IgD-negative memory B cell (primary cell): ENCODE measurements around the gene MSRB1. TPM values are rescaled to one million over a fixed set of nuclear protein-coding genes. Genes with fewer than 3 reads are reported as not detected.
"Not testable (repeated sequence)": the region's sequence is repeated elsewhere in the genome, so short reads cannot be mapped to it uniquely, and the experiment has no call there.

ENCODE experiments used
- H3K27ac Mint-ChIP-seq, 3 donors: one replicate each; pipeline ENCODE4 v1.8.0; 2020 to 2022; ENCODE audit warnings: mild to moderate bottlenecking in 3 of 3, mixed read lengths in 3 of 3, moderate library complexity in 1 of 3
- H3K27me3 Mint-ChIP-seq: one replicate; pipeline ENCODE4 v1.8.0; 2021; ENCODE audit warnings: mixed read lengths
- H3K36me3 Mint-ChIP-seq: one replicate; pipeline ENCODE4 v1.8.0; 2020; ENCODE audit warnings: mild to moderate bottlenecking, mixed read lengths
- H3K4me1 Mint-ChIP-seq, 3 donors: one replicate each; pipeline ENCODE4 v1.8.0; 2020 to 2022; ENCODE audit warnings: mixed read lengths in 3 of 3, mild to moderate bottlenecking in 1 of 3
- H3K4me3 Mint-ChIP-seq, 4 donors: one replicate each; pipeline ENCODE4 v1.8.0; 2020 to 2022; ENCODE audit warnings: mild to moderate bottlenecking in 4 of 4, mixed read lengths in 4 of 4, moderate library complexity in 3 of 4
- H3K9me3 Mint-ChIP-seq, 3 donors: one replicate each; pipeline ENCODE4 v1.8.0; 2020 to 2021; ENCODE audit warnings: mixed read lengths in 3 of 3, mild to moderate bottlenecking in 1 of 3
- polyA plus RNA-seq: library from polyadenylated mRNA; unstranded; fragments of 300-500 nt; fragmentation: Illumina TruSeq; gene quantifications from one replicate; pipeline ENCODE4 v1.2.3, GENCODE V29; 2021

The MSRB1 gene
- polyA plus RNA-seq, 1 donor from 2014 or later: 17.2 TPM

DNA sequence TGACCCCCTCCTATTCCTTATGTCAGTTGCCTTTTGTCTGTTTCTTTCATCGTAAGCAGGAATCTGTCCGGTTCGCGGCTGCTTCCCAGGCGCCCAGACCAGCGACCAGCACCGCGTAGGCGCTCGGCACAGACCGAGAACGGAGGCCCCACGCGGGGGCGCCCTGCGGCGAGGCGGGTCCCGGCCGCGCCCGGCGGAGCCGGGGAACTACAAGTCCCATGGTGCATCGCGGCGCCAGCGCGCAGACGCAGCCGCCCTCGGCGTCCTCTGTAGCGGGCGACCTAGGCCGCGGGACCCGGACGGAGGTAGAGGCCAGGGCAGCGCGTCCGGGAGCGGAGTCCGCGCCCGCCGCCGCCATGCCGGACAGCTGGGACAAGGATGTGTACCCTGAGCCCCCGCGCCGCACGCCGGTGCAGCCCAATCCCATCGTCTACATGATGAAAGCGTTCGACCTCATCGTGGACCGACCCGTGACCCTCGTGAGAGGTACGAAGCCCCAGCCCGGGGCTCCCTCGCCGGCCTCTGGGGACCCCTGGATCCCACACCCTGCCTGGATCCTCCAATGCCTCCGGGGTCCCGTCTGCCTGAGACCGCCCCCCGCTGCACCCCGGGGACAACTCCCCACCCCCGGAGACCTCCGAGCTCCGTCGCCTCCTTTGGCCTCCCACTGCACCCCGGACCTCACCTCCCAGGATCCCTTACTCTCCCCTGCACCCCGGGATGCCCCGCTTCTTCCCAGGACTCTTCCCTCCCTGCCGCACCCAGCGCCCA is 16.5 kb upstream of the MSRB1 start, which contains the start of gene NDUFB10:
TSS of gene NDUFB10 (plus strand) at position 270 of the 771 bp plus-strand sequence. CDS start at position 357, 87 bp downstream.
- H3K27me3 Mint-ChIP-seq: peaks cover 4% of the 10 kb centered on the region
- no peaks in the 10 kb centered on the region for H3K9me3 Mint-ChIP-seq
- peaks cover 2% of the 10 kb centered on the region for H3K36me3 Mint-ChIP-seq
- peak within 1 kb of the TSS; percentile 94 to 100 (median 97) for H3K27ac Mint-ChIP-seq
- peak within 1 kb of the TSS; percentile 86 to 100 (median 94) for H3K4me3 Mint-ChIP-seq
- H3K4me1 Mint-ChIP-seq: peaks cover 19 to 29% (median 20%) of the 10 kb centered on the region in 3 donors

DNA sequence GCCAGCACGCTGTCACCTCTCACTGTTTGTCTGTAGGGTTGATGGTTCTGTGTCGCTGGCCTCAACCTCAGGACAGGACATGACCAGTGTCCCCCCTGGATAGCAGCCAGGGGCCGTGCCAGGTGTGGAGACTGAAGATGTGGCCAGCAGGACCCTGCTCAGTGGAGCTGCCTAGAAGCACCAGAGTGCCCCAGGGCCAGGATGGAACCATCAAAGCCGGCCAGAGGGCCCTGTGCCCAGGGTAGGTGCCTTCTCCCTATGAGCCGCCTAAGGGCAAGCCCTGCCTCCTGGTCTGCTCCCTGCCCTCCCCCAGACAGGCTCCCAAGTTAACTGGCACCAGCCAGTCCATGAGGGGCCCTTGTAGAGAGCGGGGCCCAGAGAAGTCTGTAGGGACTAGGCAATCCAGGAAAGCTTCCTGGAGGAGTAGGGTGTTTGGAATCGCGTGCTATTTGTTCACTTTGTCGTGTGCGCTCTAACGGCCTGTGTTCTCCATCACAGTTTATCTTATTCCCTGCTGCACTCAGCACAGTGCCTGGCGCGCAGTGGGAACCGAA is 15.8 kb upstream of the MSRB1 start:
- Mint-ChIP-seq H3K9me3 (no peaks in the 10 kb centered on the region), H3K4me1 (peaks cover 17 to 25% (median 20%) of the 10 kb centered on the region in 3 donors), H3K27me3 (peaks cover 4% of the 10 kb centered on the region), H3K4me3 (peak overlapping the region; percentile 38 to 100 (median 94)), H3K36me3 (peaks cover 2% of the 10 kb centered on the region), H3K27ac (peak overlapping the region; percentile 80 to 100 (median 85))

DNA sequence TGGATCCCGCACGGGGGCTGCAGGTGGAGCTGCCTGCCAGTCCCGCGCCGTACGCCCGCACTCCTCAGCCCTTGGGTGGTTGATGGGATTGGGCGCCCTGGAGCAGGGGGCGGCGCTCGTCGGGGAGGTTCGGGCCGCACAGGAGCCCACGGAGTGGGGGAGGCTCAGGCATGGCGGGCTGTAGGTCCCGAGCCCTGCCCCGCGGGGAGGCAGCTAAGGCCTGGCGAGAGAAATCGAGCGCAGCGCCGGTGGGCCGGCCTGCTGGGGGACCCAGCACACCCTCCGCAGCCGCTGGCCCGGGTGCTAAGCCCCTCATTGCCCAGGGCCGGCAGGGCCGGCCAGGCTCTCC is 15.1 kb upstream of the MSRB1 start:
- not testable (repeated sequence) for H3K9me3 Mint-ChIP-seq, H3K36me3 Mint-ChIP-seq, H3K27me3 Mint-ChIP-seq, H3K4me3 Mint-ChIP-seq
- H3K4me1 Mint-ChIP-seq: peaks cover 13 to 18% (median 15%) of the 10 kb centered on the region in 3 donors
- H3K27ac Mint-ChIP-seq: peak overlapping the region in 1 of 3 donors; percentile 65

DNA sequence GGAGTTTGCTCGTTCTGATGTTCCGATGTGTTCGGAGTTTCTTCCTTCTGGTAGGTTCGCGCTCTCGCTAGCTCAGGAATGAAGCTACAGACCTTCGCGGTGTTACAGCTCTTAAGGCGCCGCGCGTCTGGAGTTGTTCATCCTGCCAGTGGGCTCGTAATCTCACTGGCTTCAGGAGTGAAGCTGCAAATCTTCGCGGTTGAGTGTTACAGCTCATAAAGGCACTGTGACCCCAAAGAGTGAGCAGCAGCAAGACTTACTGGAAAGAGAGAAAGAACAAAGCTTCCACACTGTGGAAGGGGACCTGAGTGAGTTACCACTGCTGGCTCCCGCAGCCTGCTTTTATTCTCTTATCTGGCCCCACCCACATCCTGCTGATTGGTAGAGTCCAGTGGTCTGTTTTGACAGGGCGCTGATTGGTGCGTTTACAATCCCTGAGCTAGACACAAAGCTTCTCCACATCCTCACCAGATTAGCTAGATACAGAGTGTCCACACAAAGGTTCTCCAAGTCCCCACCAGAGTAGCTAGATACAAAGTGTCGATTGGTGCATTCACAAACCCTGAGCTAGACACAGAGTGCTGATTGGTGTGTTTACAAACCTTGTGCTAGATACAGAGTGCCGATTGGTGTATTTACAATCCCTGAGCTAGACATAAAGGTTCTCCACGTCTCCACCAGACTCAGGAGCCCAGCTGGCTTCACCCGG is 14.6 kb upstream of the MSRB1 start:
- not testable (repeated sequence) for H3K36me3 Mint-ChIP-seq, H3K4me3 Mint-ChIP-seq, H3K9me3 Mint-ChIP-seq, H3K27me3 Mint-ChIP-seq
- Mint-ChIP-seq H3K4me1 (peaks cover 13 to 15% (median 14%) of the 10 kb centered on the region in 3 donors), H3K27ac (peak overlapping the region in 1 of 3 donors; percentile 65)

DNA sequence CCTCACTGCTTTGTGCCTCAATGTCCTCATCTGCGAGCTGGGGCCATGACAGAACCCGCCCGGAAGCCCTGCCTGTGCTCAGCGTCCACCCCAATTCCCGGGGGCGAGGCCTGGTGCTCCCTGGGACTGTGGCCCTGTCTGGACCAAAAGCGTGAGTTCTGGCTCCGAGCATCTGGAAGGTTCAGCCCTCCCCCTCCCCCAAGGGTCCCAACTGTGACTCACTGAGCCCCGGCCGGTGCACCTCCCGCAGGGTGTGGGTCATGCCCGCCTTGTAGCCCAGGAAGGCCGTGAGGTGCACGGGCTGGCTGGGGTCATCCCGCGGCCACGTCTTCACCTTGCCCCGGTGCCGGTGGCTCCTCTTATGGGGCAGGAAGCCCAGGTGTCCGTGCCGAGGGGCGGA is 10.7 kb upstream of the MSRB1 start:
- Mint-ChIP-seq H3K27ac (no peak overlapping the region), H3K4me1 (no peaks in the 10 kb centered on the region), H3K36me3 (no peaks in the 10 kb centered on the region), H3K9me3 (no peaks in the 10 kb centered on the region), H3K27me3 (peaks cover 2% of the 10 kb centered on the region), H3K4me3 (no peak overlapping the region)

DNA sequence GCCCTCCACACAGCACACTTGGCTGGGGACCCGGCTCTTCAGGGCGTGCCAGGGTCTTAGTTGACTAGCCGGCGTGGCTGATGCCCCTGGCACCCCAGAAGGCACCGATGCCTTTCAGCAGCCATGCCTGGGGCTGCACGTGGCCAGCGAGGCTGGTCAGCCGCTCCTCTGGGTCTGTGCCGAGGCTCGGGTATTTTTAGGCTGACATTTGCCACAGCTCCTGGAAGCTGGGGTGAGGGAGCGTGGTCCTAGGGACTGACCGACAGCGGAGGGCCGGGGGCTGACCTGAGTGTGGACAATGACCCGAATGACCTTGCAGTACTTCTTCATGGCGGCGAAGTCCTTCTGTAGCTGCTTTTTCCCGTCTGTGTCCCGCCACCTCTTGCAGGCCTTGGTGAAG is 7.6 kb upstream of the MSRB1 start:
- Mint-ChIP-seq H3K9me3 (no peaks in the 10 kb centered on the region), H3K27ac (no peak overlapping the region), H3K4me3 (no peak overlapping the region), H3K4me1 (no peaks in the 10 kb centered on the region), H3K27me3 (peaks cover 2% of the 10 kb centered on the region), H3K36me3 (no peaks in the 10 kb centered on the region)

DNA sequence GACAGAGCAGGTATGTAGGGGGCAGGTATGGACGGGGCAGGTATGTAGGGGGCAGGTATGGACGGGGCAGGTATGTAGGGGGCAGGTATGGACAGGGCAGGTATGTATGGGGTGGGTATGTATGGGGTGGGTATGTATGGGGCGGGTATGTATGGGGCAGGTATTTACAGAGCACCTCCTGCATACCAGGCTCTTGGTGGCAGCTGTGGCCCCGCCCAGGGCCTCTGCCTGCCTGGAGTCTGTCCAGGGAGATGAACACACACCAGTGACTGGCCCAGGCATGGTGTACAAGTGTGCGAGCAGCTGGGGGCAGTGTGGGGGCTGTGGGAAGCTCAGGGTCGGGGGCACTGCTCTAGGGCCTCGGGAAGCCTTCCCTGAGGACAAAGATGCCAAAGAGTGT is 7.0 kb upstream of the MSRB1 start:
- Mint-ChIP-seq H3K9me3 (no peaks in the 10 kb centered on the region), H3K4me1 (no peaks in the 10 kb centered on the region), H3K36me3 (no peaks in the 10 kb centered on the region), H3K27me3 (peaks cover 2% of the 10 kb centered on the region), H3K4me3 (no peak overlapping the region), H3K27ac (no peak overlapping the region)

DNA sequence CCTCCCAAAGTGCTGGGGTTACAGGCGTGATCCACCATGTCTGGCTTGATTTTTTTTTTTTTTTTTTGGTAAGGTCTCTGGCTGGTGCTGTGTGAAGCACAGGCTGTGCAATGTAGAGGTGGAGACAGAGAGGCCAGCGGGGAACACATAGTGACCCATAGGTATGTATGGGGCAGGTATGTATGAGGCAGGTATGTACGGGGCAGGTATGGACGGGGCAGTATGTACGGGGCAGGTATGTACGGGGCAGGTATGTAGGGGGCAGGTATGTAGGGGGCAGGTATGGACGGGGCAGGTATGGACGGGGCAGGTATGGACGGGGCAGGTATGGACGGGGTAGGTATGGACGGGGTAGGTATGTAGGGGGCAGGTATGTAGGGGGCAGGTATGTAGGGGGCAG is 6.5 kb upstream of the MSRB1 start:
- Mint-ChIP-seq H3K27me3 (peaks cover 2% of the 10 kb centered on the region), H3K36me3 (no peaks in the 10 kb centered on the region), H3K4me3 (no peak overlapping the region), H3K4me1 (no peaks in the 10 kb centered on the region), H3K9me3 (no peaks in the 10 kb centered on the region), H3K27ac (no peak overlapping the region)

DNA sequence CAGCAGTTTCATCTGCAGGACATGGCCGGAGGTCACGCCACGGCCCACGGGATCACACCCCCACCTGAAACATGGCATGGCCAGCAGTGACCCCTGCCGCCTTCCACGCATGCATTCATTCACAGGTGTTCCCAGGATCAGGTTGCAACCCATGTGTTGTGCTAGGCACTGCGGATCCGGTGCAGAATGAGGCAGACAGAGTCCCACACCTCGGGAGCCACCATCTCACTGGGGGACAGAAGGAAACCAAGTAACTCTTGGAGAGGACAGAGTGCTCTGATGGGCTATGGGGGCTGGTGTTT is 4.3 kb upstream of the MSRB1 start:
- Mint-ChIP-seq H3K4me3 (no peak overlapping the region), H3K27me3 (peaks cover 2% of the 10 kb centered on the region), H3K4me1 (peaks cover 0 to 7% (median 1%) of the 10 kb centered on the region in 3 donors), H3K9me3 (no peaks in the 10 kb centered on the region), H3K36me3 (no peaks in the 10 kb centered on the region), H3K27ac (no peak overlapping the region)

DNA sequence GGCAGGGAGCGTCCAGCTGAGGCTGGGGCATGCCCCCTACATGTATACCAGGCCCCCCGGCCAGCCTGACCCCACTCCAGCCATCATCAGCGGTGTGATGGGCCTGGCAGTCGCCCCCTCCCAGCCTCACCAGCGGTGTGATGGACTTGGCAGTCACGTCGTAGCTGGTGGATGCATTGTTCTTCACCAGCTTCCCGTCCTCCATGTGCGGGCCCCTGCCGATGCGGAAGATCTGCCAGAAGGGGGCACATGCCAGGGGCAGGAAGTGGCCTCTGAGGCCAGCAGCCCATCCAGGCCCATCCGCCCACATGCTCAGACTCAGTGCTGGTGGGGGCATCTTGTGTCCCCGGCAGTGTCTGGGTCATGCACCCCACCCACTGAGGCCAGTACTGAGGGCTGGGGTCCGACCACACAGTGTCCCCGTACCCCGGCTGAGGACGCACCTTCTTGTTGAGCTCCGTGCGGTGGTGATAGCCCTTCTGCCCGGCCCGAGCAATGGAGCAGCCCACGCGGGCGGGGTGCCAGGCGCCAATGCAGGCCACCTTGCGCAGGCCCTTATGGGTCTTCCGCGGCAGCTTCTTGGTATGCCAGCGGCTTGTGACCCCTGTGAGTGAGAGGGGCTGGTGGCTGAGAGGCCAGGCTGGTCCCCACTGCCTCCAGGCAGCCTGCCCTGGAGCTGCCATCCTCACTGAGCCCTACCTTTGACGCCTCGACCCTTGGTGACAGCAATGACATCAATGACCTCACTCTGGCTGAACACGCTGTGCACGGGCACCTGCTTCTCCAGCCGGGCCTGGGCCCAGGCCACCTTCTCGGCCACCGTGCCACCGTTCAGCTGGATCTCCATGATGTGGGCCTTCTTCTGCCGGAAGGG is 3.7 kb upstream of the MSRB1 start:
- Mint-ChIP-seq H3K9me3 (no peaks in the 10 kb centered on the region), H3K4me3 (no peak overlapping the region), H3K27me3 (peaks cover 2% of the 10 kb centered on the region), H3K36me3 (no peaks in the 10 kb centered on the region), H3K27ac (no peak overlapping the region), H3K4me1 (peaks cover 0 to 7% (median 5%) of the 10 kb centered on the region in 3 donors)

DNA sequence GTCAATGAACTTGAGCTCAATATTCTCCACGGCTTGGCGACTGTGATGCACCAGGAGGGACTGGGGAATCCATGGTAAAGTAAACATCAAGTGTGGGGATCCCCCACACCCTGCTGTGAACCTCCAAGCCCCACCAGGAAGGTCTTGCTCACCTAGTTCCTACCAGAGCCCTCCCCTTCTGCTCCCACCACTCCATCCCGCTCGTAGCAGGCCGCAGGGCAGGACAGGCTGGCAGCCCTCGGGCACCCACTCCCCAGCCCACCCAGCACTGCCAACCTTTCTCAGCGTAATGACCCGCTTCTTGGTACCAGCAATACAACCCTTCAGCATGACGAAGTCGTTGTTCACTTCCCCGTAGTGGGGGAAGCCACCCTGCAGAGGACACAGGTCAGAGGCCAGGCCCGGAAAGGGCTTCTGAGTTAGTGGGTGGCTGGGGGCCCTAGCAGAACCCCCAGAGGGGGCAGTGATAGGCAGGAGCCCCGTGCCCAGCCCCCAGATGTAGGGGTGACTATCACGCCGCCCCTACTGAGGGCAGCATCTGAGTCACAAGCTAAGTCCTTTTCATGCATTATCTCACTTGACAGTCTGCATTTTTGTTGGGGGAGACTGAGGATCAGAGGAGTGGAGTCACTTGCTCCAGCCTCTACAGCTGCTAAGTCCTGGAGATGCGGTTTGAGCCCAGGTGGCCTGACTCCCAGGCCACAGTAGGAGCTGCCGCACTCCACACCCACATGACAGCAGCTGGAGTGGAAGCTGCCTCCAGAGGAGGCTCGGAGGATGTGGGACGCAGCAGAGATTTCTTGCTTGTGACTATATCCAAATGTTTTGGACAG is 2.8 kb upstream of the MSRB1 start:
- Mint-ChIP-seq H3K36me3 (no peaks in the 10 kb centered on the region), H3K4me3 (peak overlapping the region in 1 of 4 donors; percentile 26), H3K9me3 (no peaks in the 10 kb centered on the region), H3K4me1 (peaks cover 2 to 7% (median 5%) of the 10 kb centered on the region in 3 donors), H3K27me3 (peaks cover 2% of the 10 kb centered on the region), H3K27ac (no peak overlapping the region)

DNA sequence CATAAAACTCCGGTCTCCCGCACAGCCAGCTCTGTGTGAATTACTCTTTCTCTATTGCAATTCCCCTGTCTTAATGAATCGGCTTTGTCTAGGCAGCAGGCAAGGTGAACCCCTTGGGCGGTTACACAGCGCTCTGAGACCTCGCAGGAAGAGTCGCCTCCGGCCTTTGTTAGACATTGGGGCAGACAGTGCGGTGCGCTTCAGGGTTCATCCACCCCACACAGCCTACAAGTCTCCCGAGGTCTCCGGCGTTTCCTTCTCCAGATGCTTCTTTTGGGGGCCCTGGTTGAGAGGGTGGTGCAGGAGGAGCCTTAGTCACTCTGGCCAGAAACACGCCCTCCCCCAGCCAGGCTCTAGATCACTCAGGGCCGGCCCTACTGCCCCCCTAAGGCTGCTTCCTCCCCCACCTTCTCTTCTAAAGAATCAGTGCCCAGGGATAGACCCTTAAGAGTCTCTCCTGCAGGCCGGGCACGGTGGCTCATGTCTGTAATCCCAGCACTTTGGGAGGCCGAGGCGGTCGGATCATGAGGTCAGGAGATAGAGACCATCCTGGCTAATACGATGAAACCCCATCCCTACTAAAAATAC is 1.7 kb upstream of the MSRB1 start:
- Mint-ChIP-seq H3K36me3 (no peaks in the 10 kb centered on the region), H3K27me3 (no peaks in the 10 kb centered on the region), H3K27ac (peak overlapping the region in 1 of 3 donors; percentile 58)

DNA sequence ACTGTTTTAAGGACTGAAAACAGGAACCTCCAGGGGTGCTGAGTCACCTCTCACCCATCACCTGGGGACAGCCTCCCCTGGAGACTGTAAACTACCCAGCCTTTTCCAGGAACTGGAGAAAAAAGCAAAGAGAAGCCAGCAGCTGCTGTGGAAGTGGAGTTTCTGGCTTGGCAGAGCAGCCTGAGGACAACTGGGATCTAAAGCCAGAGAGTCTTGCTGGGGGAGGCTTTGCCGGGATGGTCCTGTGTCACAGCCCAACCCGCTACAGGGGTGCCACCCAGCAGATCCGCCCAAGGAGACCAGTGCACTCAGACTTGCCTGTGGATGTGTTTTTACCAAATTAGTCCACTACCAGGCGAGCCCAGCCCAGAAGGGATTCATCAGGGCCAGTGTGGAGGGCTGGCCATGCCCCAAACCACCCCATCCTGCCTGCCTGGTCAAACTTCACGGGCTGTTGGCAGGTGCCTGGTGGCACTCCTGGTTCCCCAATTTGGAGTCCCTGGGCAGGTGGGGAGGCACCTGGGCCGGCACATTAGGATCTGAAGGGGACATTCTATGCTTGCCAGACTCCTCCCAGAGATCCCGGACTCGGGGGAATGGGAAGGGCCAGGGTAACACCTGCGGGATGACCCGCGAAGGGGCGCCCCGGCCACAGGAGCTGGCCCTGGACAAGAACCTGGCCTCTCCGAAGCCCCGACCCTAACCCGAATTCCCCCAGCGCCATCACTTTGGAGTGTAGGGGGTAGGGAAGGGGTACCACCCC is 771 bp downstream of the MSRB1 start:
- H3K36me3 Mint-ChIP-seq: no peaks in the 10 kb centered on the region
- peaks cover 0 to under 1% (median 0%) of the 10 kb centered on the region in 3 donors for H3K9me3 Mint-ChIP-seq
- H3K27me3 Mint-ChIP-seq: no peaks in the 10 kb centered on the region
- H3K4me1 Mint-ChIP-seq: peaks cover 2 to 7% (median 5%) of the 10 kb centered on the region in 3 donors
- peak overlapping the region; percentile 88 to 94 (median 93) for H3K4me3 Mint-ChIP-seq
- H3K27ac Mint-ChIP-seq: peak overlapping the region in 1 of 3 donors; percentile 67

More for the DNA sequence above, 1.7 kb upstream of the MSRB1 start:
- H3K9me3 Mint-ChIP-seq: no peaks in the 10 kb centered on the region
- peak overlapping the region; percentile 59 to 83 (median 72) for H3K4me3 Mint-ChIP-seq
- peaks cover 2 to 7% (median 5%) of the 10 kb centered on the region in 3 donors for H3K4me1 Mint-ChIP-seq
